DOHH2 (cell line): Measurements from ENCODE around the gene ANKHD1.

Experiments used
- EZH2phosphoT487 ChIP-seq: fragments of 200-600 bp; sonication (generic); IDR thresholded peaks from 2 replicates; pipeline ENCODE4 v1.6.1; 2017; ENCODE audit warnings: borderline replicate concordance, mild to moderate bottlenecking, antibody characterized with exemption, low read length, moderate library complexity, mixed read lengths
- TF ChIP-seq, protein P1 (sequence below): fragments of 200-600 bp; sonication (generic); IDR thresholded peaks from one replicate; pipeline ENCODE4 v1.5.1; 2014; ENCODE audit warnings: antibody characterized with exemption, mild to moderate bottlenecking, low read depth, low read length; ENCODE audit not compliant: poor library complexity, severe bottlenecking

- TF ChIP-seq, protein P1, sequence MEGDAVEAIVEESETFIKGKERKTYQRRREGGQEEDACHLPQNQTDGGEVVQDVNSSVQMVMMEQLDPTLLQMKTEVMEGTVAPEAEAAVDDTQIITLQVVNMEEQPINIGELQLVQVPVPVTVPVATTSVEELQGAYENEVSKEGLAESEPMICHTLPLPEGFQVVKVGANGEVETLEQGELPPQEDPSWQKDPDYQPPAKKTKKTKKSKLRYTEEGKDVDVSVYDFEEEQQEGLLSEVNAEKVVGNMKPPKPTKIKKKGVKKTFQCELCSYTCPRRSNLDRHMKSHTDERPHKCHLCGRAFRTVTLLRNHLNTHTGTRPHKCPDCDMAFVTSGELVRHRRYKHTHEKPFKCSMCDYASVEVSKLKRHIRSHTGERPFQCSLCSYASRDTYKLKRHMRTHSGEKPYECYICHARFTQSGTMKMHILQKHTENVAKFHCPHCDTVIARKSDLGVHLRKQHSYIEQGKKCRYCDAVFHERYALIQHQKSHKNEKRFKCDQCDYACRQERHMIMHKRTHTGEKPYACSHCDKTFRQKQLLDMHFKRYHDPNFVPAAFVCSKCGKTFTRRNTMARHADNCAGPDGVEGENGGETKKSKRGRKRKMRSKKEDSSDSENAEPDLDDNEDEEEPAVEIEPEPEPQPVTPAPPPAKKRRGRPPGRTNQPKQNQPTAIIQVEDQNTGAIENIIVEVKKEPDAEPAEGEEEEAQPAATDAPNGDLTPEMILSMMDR, result no peak
- no peak for TF ChIP-seq EZH2phosphoT487
These were observed 30.6 kb downstream of the ANKHD1 start for GRCh38 chr5:140432212-140432611.
